GM06990 (cell line): ENCODE results near the gene CYBRD1.

ENCODE experiments used
- DNase-seq: peaks from one replicate; pipeline ENCODE4 v3.0.0-alpha.2; 2011; ENCODE audit not compliant: insufficient read length; ENCODE audit errors: extremely low read depth
- H3K27me3 ChIP-seq: replicated peaks from 2 replicates; pipeline ENCODE4 v1.6.0; 2011; ENCODE audit warnings: low read length; ENCODE audit not compliant: control insufficient read depth, insufficient read depth
- H3K36me3 ChIP-seq: 2 replicates; pipeline ENCODE4 v1.5.1; 2011; ENCODE audit warnings: low read length; ENCODE audit not compliant: control insufficient read depth, insufficient read depth
- H3K4me3 ChIP-seq: replicated peaks from 2 replicates; pipeline ENCODE4 v1.5.1; 2011; ENCODE audit warnings: low read depth, mild to moderate bottlenecking, control low read depth, low read length
- CTCF ChIP-seq: IDR thresholded peaks from 2 replicates; pipeline ENCODE4 v1.5.1; 2011; ENCODE audit warnings: low read length, control low read depth, mild to moderate bottlenecking, inconsistent platforms; ENCODE audit not compliant: insufficient read depth, poor library complexity, severe bottlenecking

Gene CYBRD1

GRCh38 chr2:171571721-171572120, 49.4 kb downstream of the CYBRD1 start:
- DNase-seq: no peak
- no peak overlapping the region for H3K4me3 ChIP-seq

DNA sequence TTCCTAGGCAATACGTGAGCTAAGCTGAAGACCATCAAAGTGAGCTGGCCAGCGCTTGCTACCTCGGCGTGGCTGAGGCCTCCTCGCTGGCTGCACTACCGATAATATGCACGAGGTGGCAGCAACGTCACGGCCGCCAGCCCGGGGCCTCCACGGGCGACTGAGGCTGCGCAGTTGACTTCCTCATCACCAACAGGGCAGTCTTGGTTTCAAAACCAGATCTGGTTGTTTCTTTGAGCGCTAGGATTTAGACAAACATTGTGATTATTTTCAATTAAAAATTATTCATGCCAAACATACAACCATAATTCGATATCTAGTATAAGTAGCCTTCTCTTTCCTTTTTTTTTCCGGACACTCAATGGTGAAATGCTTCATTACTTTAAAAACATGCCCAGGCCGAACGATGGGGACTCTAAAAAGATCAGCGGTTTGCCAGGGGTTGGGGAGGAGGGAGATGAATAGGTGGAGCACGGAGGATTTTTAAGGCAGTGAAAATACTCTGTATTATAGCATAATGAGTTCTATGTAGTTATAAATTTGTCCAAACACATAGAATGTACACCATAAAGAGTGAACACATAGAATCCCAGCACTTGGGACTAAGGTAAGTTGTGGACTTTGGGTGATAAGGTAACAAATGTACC, 52.0 kb downstream of the CYBRD1 start:
- Histone ChIP-seq H3K36me3 (no peaks in the 10 kb centered on the region), H3K4me3 (no peak overlapping the region), H3K27me3 (no peaks in the 10 kb centered on the region)
- TF ChIP-seq CTCF: peak; percentile 97
- peak; percentile 83 for DNase-seq

More at GRCh38 chr2:171571721-171572120, 49.4 kb downstream of the CYBRD1 start:
- TF ChIP-seq CTCF: no peak
- Histone ChIP-seq H3K27me3 (no peaks in the 10 kb centered on the region), H3K36me3 (no peaks in the 10 kb centered on the region)

DNA sequence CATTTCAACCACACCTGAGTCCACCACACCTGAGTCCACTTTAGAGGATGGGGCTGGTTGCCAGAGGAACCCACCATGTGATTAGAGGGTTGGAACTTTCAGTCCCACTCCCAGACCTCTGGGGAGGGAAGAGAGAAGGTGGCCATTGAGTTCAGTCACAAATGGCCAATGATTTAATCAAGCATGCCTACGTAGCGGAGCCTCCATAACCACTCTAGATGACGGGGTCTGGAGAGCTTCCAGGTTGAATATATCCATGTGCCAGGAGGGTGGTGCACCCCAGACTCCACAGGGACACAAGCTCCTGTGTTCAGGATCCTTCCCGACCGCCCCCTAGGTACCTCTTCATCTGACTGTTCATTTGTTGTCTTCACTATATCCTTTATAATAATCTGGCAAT, 53.3 kb downstream of the CYBRD1 start:
- no peak for TF ChIP-seq CTCF
- Histone ChIP-seq H3K27me3 (no peaks in the 10 kb centered on the region), H3K4me3 (no peak overlapping the region), H3K36me3 (no peaks in the 10 kb centered on the region)
- DNase-seq: no peak

DNA sequence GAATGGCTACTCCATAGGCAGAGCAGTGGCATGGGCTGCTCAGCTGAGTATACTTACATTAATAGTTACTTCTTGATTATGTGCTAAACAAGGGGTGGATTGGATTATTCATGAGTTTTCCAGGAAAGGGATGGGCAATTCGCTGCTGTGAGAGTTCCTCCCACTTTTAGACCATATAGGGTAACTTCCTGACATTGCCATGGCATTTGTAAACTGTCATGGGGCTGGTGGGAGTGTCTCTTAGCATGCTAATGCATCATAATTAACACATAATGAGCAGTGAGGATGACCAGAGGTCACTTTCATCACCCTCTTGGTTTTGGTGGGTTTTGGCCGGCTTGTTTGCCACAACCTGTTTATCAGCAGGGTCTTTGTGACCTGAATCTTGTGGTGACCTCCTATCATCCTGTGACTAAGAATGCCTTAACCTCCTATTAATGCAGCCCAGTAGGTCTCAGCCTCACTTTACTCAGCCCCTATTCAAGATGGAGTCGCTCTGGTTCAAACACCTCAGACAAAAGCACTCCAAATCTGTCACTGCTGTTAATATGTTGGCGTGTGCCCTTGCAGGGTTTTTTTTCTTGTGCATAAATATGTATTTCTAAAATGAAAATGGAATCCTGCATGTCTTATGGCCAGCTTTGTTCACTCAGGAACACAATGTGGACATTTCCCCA, 56.0 kb downstream of the CYBRD1 start:
- no peak for DNase-seq
- no peak overlapping the region for H3K4me3 ChIP-seq

DNA sequence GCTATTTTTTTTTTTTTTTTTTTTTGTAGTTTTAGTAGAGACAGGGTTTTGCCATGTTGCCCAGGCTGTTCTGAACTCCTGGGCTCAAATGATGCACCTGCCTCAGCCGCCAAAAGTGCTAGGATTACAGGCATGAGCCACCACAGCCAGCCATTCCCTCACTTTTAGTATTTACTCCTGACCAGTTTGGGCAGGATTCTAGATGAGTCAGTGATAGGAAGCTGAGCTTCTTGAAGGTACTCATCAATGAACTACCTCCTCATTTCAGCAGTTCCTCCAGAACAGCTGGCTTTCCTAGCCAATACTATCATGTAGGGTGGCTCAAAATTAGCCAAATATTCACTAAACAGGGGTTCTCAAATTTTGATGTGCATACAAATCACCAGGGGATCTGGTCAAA, 57.2 kb downstream of the CYBRD1 start:
- H3K4me3 ChIP-seq: no peak overlapping the region
- no peak for TF ChIP-seq CTCF
- no peak for DNase-seq
- no peaks in the 10 kb centered on the region for H3K36me3 ChIP-seq
- no peaks in the 10 kb centered on the region for H3K27me3 ChIP-seq

More for the DNA sequence above, 56.0 kb downstream of the CYBRD1 start:
- no peaks in the 10 kb centered on the region for H3K36me3 ChIP-seq
- H3K27me3 ChIP-seq: no peaks in the 10 kb centered on the region
- no peak for TF ChIP-seq CTCF
